Panc1 (cell line): ENCODE results near the gene DGKG.

Source experiments
- CTCF ChIP-seq: fragments of 450-650 bp; IDR thresholded peaks from 2 replicates; pipeline ENCODE4 v1.5.1; 2017; ENCODE audit warnings: mild to moderate bottlenecking
- POLR2AphosphoS5 ChIP-seq: IDR thresholded peaks from 2 replicates; pipeline ENCODE4 v1.6.1; 2012; ENCODE audit warnings: mild to moderate bottlenecking, low read depth, low read length, moderate library complexity
- SIN3A ChIP-seq: IDR thresholded peaks from 2 replicates; pipeline ENCODE4 v1.6.1; 2012; ENCODE audit warnings: low read depth, mild to moderate bottlenecking, low read length, moderate library complexity, borderline replicate concordance; ENCODE audit not compliant: insufficient read depth
- TCF7L2 ChIP-seq: IDR thresholded peaks from 2 replicates; pipeline ENCODE4 v1.6.1; 2011; ENCODE audit warnings: mild to moderate bottlenecking, low read depth, low read length, inconsistent platforms
- TF ChIP-seq, protein P1 (sequence below), 2 experiments: IDR thresholded peaks; 2 replicates each; pipeline ENCODE4 v1.6.1; 2011 to 2012; ENCODE audit warnings: low read depth in 2 of 2, control low read depth in 1 of 2, low read length in 1 of 2, mild to moderate bottlenecking in 1 of 2, moderate library complexity in 1 of 2; ENCODE audit not compliant: insufficient read depth in 1 of 2

DNA sequence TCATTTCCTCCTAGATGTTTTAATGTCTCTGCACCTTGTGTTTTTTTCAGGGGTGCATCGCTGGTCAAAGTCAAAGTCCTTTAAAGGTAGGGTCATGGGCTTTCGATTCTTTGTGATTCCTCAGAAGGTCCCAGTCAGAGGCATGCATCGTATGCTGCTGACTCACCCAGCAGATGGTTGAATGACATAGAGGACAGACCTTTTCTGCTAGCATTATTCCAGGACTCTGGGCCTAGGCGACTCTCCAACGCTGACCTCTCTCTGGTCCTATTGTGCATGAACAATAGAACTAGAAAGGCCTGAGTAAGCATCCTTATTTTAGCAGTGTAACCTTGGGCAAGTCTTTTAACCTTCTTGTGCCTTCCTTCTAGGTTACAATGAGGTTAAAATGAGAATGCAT, 75.9 kb downstream of the DGKG start:
- TF ChIP-seq CTCF (no peak), SIN3A (no peak), POLR2AphosphoS5 (no peak), TCF7L2 (no peak)
- TF ChIP-seq, protein P1, sequence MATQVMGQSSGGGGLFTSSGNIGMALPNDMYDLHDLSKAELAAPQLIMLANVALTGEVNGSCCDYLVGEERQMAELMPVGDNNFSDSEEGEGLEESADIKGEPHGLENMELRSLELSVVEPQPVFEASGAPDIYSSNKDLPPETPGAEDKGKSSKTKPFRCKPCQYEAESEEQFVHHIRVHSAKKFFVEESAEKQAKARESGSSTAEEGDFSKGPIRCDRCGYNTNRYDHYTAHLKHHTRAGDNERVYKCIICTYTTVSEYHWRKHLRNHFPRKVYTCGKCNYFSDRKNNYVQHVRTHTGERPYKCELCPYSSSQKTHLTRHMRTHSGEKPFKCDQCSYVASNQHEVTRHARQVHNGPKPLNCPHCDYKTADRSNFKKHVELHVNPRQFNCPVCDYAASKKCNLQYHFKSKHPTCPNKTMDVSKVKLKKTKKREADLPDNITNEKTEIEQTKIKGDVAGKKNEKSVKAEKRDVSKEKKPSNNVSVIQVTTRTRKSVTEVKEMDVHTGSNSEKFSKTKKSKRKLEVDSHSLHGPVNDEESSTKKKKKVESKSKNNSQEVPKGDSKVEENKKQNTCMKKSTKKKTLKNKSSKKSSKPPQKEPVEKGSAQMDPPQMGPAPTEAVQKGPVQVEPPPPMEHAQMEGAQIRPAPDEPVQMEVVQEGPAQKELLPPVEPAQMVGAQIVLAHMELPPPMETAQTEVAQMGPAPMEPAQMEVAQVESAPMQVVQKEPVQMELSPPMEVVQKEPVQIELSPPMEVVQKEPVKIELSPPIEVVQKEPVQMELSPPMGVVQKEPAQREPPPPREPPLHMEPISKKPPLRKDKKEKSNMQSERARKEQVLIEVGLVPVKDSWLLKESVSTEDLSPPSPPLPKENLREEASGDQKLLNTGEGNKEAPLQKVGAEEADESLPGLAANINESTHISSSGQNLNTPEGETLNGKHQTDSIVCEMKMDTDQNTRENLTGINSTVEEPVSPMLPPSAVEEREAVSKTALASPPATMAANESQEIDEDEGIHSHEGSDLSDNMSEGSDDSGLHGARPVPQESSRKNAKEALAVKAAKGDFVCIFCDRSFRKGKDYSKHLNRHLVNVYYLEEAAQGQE (IDR thresholded peaks at IDR 0.05; ENCODE audit: insufficient read depth in 1 of 2, low read depth in 2 of 2, low read length in 1 of 2) = no peak
